GM23248 (cell line): ENCODE measurements around the gene RDH11.

Source experiments
- EZH2 ChIP-seq: fragments of 200-600 bp; sonication (generic); IDR thresholded peaks from 2 replicates; pipeline ENCODE4 v1.6.1; 2018; ENCODE audit warnings: antibody characterized with exemption, mild to moderate bottlenecking; ENCODE audit not compliant: insufficient read depth, poor library complexity, severe bottlenecking
- EZH2phosphoT487 ChIP-seq: fragments of 200-600 bp; sonication (generic); IDR thresholded peaks from 2 replicates; pipeline ENCODE4 v1.6.1; 2018; ENCODE audit warnings: antibody characterized with exemption, moderate library complexity, mild to moderate bottlenecking, low read depth; ENCODE audit not compliant: insufficient read depth

DNA sequence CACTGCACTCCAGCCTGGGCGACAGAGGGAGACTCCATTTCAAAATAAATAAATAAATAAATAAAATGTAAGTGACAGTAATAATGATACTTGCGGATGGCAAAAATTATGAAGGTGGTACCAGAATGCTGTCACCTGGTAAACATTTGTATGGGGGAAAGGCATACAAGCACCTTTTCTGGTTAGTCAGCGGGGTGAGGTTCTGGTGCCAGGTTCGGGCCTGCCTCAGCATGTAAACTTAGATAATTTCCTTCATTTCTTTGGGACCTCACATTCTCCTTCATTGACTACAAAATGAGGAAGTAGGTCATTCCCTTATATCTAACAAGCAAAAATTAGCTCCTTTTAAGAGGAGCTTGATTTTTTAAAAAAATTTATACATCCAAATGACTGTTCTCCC lies 31.9 kb downstream of the RDH11 start:
- TF ChIP-seq EZH2phosphoT487 (no peak), EZH2 (no peak)
